Inferior parietal cortex (tissue), 1 donor: ENCODE data around the gene PPP1R3F.

ENCODE experiments used
- DNase-seq: peaks from one replicate; pipeline ENCODE4 v3.0.0-alpha.2; 2016; ENCODE audit errors: extremely low spot score

The PPP1R3F gene

DNA sequence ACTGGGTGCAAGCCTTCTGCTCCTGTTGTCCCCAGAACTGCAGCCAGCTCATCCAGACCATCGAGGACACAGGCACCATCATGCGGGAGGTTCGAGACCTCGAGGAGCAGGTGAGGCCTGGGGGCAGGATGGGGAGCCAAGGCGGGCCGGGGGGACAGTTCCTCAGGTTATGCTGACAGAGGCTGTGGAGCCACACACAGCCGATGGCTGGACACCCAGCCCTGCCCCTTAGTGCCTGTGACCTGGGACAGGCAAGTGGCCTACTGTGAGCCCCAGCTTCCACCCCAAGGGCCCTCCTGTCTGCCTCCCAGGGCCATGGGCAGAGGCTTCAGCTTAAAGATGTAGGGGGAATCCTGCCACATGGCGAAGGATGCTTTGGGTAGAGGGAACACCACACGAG is 20.0 kb upstream of the PPP1R3F start:
- no peak for DNase-seq

DNA sequence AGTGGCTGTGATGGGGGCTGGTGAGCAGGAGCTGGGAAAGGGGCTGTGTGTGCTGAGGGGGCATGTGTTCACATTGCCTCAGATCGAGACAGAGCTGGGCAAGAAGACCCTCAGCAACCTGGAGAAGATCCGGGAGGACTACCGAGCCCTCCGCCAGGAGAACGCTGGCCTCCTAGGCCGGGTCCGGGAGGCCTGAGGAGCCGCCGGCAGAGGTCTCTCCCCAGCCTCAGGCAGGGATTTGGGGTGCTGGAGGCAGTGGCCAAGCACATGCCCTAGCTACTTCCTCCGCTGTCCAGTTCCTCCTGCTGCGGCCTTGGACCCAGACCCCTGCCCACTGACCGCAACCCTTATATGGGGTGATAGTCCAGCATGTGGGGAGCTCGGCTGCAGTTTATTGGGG is 19.5 kb upstream of the PPP1R3F start:
- DNase-seq, result no peak

DNA sequence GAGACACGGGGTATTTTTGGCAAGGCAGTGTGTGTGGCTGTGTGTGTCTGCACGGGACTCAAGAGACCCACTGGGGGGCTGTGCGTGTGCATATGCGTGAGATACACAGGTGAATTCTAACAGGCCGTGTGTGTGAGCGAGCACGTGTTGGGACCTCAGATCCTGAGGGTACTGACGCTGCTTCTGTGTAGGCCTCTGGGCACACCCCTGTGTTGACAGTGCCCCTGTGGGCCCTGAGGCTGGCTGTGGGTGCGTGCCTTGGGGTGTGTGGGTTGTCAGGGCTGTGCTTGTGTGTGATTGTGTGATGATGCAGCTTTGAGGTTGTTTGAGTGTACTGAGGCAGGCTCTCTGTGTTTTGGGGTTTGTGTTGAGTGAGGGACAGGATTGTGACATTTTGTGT is 19.0 kb upstream of the PPP1R3F start:
- no peak for DNase-seq

DNA sequence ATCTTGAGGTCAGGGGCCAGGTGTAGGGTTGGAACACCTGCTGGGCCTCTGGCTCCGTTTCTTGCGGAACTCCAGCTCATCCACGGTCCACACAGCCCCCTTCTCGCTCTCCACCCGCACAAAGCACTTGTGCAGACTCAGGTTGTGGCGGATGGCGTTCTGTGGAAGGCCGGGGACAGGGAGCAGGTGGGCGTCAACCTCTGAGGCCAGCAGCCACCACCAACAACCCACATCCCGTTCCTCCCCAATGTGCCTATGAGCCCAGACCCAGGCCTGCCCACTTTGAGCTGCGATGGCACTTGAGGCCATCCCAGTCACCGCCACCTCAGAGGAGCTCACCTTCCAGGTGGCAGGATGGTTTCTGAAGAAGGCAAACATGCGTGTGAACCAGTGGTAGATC is 18.3 kb upstream of the PPP1R3F start:
- DNase-seq, result no peak

DNA sequence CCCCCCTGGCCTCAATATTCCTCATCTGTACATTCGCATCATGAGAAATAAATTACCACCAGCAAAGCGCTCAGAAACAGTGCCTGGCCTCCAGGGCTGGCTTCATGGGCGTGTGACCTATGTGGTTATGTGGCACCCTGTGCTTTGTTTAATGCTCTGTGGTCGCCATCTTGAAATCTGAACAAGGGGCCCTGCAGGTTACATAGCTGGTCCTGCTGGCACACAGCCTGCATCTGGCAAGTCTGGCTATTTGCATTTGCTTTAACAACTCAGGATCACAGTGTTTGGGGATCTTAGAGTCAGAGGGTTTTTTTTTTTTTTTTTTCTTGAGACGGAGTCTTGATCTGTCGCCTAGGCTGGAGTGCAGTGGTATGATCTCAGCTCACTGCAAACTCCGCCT is 15.0 kb upstream of the PPP1R3F start:
- DNase-seq, result no peak

- DNase-seq, result no peak
Measured at GRCh38 chrX:49256268-49256995, 13.2 kb upstream of the PPP1R3F start.

DNA sequence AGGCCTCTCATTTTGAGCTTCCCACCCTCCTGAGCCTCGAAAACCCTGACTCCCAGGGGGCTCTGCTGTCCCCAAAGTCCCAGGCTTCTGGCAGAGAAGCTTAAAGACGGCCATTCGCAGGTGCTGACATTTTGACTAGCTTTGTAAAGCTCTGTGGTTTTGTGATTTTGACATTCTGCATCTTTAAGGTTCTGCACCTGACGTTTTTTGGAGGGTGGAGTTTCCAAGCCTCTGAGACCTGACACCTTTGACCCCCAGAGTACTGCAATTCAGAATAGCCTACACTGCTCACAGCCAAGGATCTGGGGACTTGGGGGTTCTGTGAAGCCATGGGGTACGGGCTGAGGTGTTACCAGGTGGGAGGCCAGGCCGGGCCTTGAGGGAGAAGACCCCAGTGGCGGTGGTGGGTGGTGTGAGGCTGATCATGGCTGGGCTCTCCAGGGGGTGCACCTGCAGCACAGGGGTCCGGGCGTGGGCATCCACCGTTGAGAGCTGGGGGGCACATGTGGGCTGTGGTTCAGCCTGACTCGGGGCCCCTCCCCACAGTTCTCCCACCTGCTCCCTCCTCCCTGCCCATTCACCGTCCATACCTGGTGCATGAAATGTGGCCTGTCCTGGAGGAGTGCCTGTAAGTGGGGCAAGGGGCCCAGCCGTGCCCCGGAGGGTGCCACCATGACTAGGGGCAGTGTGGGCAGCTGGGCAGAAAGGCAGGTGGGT is 12.4 kb upstream of the PPP1R3F start:
- no peak for DNase-seq

DNA sequence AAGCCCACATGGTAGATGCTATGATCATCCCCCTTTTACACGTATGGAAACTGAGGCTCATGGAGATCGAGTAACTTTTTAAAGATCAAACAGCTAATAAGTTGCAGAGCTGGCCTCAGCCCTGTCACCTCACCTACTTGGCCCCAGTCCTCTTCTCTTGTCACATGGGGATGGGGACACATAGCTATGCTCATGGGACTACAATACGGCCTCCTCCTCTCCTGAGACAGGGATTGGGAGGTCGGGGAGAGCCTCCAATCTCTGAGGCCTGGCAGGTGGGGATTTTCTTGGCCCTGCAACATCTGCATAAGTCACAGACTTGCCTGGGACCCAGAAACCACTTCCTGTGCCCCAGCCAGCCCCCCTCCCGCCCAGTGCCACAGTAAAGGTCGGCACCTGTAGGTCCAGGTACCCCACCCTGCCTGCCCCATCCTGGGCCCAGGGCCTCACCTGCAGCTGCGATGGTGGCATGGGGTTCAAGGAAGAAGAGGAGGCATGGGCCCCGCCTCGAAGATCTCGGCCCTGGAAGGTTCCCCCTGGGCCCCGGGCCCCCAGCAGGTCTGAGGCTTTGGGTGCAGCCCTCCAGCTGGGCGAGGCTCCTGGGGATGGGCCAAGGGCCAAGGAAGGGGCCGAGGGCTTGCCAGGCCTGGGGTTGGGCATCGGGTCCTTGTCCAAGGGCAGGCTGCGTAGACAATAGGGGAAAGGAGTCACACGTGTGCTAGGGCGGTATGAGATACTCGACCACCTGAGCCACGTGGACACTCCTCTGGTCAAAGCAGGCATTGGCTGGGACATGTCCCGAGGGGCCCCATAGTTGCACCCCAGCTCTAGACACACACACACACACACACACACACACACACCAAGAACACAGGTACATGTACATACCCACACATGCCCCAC is 11.5 kb upstream of the PPP1R3F start:
- DNase-seq, result no peak

DNA sequence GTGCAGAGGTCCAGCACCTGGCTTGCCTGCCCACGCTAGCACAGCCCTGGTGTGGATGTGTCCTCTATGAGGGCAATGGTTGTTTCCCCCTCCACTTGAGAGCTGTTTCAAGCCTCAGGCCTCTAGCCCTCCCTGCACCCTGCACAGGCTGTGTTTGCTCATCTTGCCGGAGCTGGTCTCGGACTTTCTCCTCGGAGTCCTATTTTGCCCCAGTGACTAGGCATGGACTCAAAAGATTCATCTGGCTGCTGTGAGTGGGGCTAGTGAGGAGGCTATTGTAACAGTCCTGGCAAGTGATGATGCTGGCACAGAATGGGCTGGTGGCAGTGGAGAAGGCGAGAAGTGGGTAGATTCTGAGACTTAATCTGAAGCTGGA is 10.9 kb upstream of the PPP1R3F start:
- DNase-seq, result no peak

GRCh38 chrX:49260221-49260985 is 9.2 kb upstream of the PPP1R3F start:
- DNase-seq, result no peak

- no peak for DNase-seq
Measured at GRCh38 chrX:49262603-49263002, 7.0 kb upstream of the PPP1R3F start.

DNA sequence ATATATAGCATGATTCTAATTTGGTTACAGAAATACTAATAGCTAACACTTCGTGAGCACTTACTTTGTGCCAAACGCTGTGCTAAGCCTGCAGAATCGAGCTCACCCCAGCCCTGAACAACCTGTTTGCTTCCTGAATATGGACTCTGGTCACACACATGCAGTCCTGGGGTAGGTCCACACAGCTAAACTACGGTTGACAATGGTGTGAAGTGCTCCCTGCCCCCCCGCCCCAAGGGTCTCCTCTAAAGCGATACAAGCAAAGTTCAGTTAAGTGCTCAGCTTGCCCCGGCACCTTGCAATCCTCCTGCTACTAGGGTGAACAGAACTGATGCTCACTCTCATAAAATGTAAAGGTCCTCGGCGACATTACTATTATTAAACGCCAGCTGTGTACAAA is 6.0 kb upstream of the PPP1R3F start:
- DNase-seq, result no peak

- no peak for DNase-seq
Measured at GRCh38 chrX:49264460-49264859, 5.1 kb upstream of the PPP1R3F start, which contains the start of gene FOXP3. Gene FOXP3 (minus strand): TSS chrX:49264710. CDS start chrX:49258505, 6,205 bp downstream.

- no peak for DNase-seq
Measured at GRCh38 chrX:49266523-49267445, 2.8 kb upstream of the PPP1R3F start.

GRCh38 chrX:49268702-49269009 is 937 bp upstream of the PPP1R3F start:
- no peak for DNase-seq

GRCh38 chrX:49269010-49269766 is 405 bp upstream of the PPP1R3F start:
- DNase-seq, result peak; percentile 94

DNA sequence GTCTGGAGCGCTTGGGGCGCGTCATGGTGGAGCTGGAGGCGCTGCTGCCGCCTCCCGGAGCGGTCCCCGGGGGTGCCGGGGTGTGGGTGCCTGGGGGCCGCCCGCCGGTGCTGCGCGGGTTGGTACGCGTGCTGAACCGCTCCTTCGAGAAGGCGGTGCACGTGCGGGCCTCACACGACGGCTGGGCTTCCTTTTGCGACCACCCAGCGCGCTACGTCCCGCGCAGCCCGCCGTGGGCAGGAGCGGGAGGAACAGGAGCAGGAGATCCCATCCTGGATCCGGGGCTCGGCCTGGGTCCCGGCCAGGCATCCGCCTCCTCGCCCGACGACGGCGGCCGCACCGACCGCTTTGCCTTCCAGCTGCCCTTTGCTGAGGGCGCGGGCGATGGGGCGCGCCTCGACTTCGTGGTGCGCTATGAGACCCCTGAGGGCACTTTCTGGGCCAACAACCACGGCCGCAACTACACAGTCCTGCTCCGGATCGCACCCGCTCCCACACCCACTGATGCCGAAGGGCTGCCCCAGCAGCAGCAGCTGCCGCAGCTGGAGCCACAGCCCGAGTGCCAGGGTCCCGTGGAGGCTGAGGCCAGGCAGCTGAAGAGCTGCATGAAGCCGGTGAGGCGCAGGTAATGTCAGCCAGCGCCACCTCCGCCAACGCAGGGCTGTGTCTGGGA is 792 bp downstream of the PPP1R3F start:
- no peak for DNase-seq

GRCh38 chrX:49271341-49271740 is 1.7 kb downstream of the PPP1R3F start:
- no peak for DNase-seq

DNA sequence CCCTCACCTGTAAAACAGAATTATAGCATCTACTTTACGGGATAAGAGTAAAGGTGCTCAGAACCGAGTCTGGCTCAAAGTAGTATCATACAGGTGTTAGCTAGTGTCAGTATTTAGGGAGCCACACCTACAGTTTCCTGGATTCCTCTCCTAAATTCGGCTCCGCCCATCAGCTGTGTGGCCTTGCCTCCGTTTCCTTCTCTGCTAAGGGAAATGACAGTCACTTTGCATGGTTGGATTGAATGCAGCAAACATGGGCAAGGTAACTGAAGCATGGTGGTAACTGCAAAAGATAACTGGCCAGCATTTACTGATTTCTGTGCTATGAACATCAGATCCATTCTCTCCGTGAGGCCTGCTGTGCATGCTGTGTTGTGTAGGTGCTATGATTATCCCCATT is 2.8 kb downstream of the PPP1R3F start:
- no peak for DNase-seq
